Subcutaneous adipose tissue (tissue), 4 donors: ENCODE data around the gene GRIA3. TPM values are rescaled to one million over a fixed set of nuclear protein-coding genes. Genes with fewer than 3 reads are reported as not detected.

Source experiments
- CTCF ChIP-seq: fragments of 450-650 bp; IDR thresholded peaks from one replicate; pipeline ENCODE4 v1.5.1; 2016; ENCODE audit warnings: low read depth, mild to moderate bottlenecking, control low read depth, antibody characterized with exemption, moderate library complexity
- total RNA-seq, 4 donors: library from RNA; depleted of rRNA; stranded (reverse); fragments of >200 nt; gene quantifications; one replicate each; pipeline ENCODE4 v1.1.0, GENCODE V29; 2016

GRIA3 gene
- total RNA-seq, 4 donors from 2014 or later = 0.19 to 1.9 (median 1.2) TPM

GRCh38 chrX:123447506-123447905 is 263.4 kb downstream of the GRIA3 start:
- no peak for TF ChIP-seq CTCF

- TF ChIP-seq CTCF = no peak
These were observed 265.3 kb downstream of the GRIA3 start for GRCh38 chrX:123449335-123449734.

- TF ChIP-seq CTCF = no peak
These were observed 266.1 kb downstream of the GRIA3 start for GRCh38 chrX:123450222-123450621.

- no peak for TF ChIP-seq CTCF
These were observed 270.8 kb downstream of the GRIA3 start for GRCh38 chrX:123454712-123455431.

- TF ChIP-seq CTCF = no peak
These were observed 271.6 kb downstream of the GRIA3 start for GRCh38 chrX:123455693-123456092.

GRCh38 chrX:123464709-123465108 is 280.6 kb downstream of the GRIA3 start:
- TF ChIP-seq CTCF = no peak

- TF ChIP-seq CTCF = no peak
These were observed 284.4 kb downstream of the GRIA3 start for GRCh38 chrX:123468481-123468880.
